Measurements from ENCODE around the gene RNF145.
"Not testable (repeated sequence)": the region's sequence is repeated elsewhere in the genome, so short reads cannot be mapped to it uniquely, and the experiment has no call there.

RNF145 gene

GRCh38 chr5:159244163-159244562 is 34.8 kb upstream of the RNF145 start:
- no peak overlapping the region for H3K27ac ChIP-seq
- TF ChIP-seq CTCF (IDR thresholded peaks at IDR 0.05) (no peak), ZFX (IDR thresholded peaks at IDR 0.05; ENCODE audit: borderline replicate concordance) (no peak)

- no peak overlapping the region for H3K27ac ChIP-seq
Measured at GRCh38 chr5:159243385-159243784, 34.0 kb upstream of the RNF145 start.

GRCh38 chr5:159242656-159243055 is 33.3 kb upstream of the RNF145 start:
- no peak for TF ChIP-seq ZFX (IDR thresholded peaks at IDR 0.05; ENCODE audit: borderline replicate concordance)
- no peak for TF ChIP-seq CTCF (IDR thresholded peaks at IDR 0.05)

More at GRCh38 chr5:159243385-159243784, 34.0 kb upstream of the RNF145 start:
- TF ChIP-seq CTCF (IDR thresholded peaks at IDR 0.05), result no peak
- no peak for TF ChIP-seq ZFX (IDR thresholded peaks at IDR 0.05; ENCODE audit: borderline replicate concordance)

GRCh38 chr5:159241946-159242552 is 32.7 kb upstream of the RNF145 start:
- TF ChIP-seq CTCF (IDR thresholded peaks at IDR 0.05) (no peak), ZFX (IDR thresholded peaks at IDR 0.05; ENCODE audit: borderline replicate concordance) (no peak)
- no peak overlapping the region for H3K27ac ChIP-seq

More at GRCh38 chr5:159242656-159243055, 33.3 kb upstream of the RNF145 start:
- no peak overlapping the region for H3K27ac ChIP-seq

GRCh38 chr5:159240301-159240870 is 31.0 kb upstream of the RNF145 start:
- no peak overlapping the region for H3K27ac ChIP-seq
- no peak for TF ChIP-seq CTCF (IDR thresholded peaks at IDR 0.05)
- no peak for TF ChIP-seq ZFX (IDR thresholded peaks at IDR 0.05; ENCODE audit: borderline replicate concordance)

- H3K27ac ChIP-seq, result not testable (repeated sequence)
Measured at GRCh38 chr5:159235871-159236520, 26.6 kb upstream of the RNF145 start.

- TF ChIP-seq CTCF (IDR thresholded peaks at IDR 0.05), result no peak
- TF ChIP-seq ZFX (IDR thresholded peaks at IDR 0.05; ENCODE audit: borderline replicate concordance), result no peak
Measured at GRCh38 chr5:159231167-159231566, 21.8 kb upstream of the RNF145 start.

More at GRCh38 chr5:159231167-159231566, 21.8 kb upstream of the RNF145 start:
- no peak overlapping the region for H3K27ac ChIP-seq
